Measurements from ENCODE around the gene NLRP6. TPM values are rescaled to one million over a fixed set of nuclear protein-coding genes. Genes with fewer than 3 reads are reported as not detected.

Gene NLRP6
- total RNA-seq, 2 donors from 2014 or later = 0.18 to 2.7 TPM

- no peak for TF ChIP-seq CTCF (IDR thresholded peaks at IDR 0.05)
- no peak for TF ChIP-seq POLR2AphosphoS5 (IDR thresholded peaks at IDR 0.05)
- TF ChIP-seq POLR2A (IDR thresholded peaks at IDR 0.05) = no peak
- Histone ChIP-seq H3K4me3 (no peak overlapping the region), H3K36me3 (no peaks in the 10 kb centered on the region), H3K27me3 (replicated peaks; ENCODE audit: insufficient read depth) (no peaks in the 10 kb centered on the region), H3K27ac (no peak overlapping the region), H3K4me1 (replicated peaks) (no peaks in the 10 kb centered on the region), H3K9me3 (no peaks in the 10 kb centered on the region)
- no peak for DNase-seq (ENCODE audit: low spot score)
- intact Hi-C loops (cut with DNase I) = no loop called here
- 84% methylated on average over 13 of the region's 13 CpGs for WGBS
Observed at GRCh38 chr11:290621-291231, 12.5 kb downstream of the NLRP6 start.

GRCh38 chr11:291281-292210 is 13.3 kb downstream of the NLRP6 start:
- Histone ChIP-seq H3K27me3 (replicated peaks; ENCODE audit: insufficient read depth) (no peaks in the 10 kb centered on the region), H3K36me3 (no peaks in the 10 kb centered on the region), H3K4me1 (replicated peaks) (no peaks in the 10 kb centered on the region), H3K27ac (no peak overlapping the region), H3K9me3 (no peaks in the 10 kb centered on the region), H3K4me3 (no peak overlapping the region)
- DNase-seq (ENCODE audit: low spot score) = no peak
- intact Hi-C loops (cut with DNase I) = no loop called here
- 87% methylated on average over 43 of the region's 44 CpGs for WGBS
- TF ChIP-seq CTCF (IDR thresholded peaks at IDR 0.05) (no peak), POLR2A (IDR thresholded peaks at IDR 0.05) (no peak), POLR2AphosphoS5 (IDR thresholded peaks at IDR 0.05) (no peak)

GRCh38 chr11:292211-293121 is 14.3 kb downstream of the NLRP6 start:
- 90% methylated on average over 23 of the region's 29 CpGs for WGBS
- Histone ChIP-seq H3K36me3 (no peaks in the 10 kb centered on the region), H3K9me3 (no peaks in the 10 kb centered on the region), H3K4me3 (no peak overlapping the region), H3K27me3 (replicated peaks; ENCODE audit: insufficient read depth) (no peaks in the 10 kb centered on the region), H3K4me1 (replicated peaks) (no peaks in the 10 kb centered on the region), H3K27ac (no peak overlapping the region)
- no peak for TF ChIP-seq CTCF (IDR thresholded peaks at IDR 0.05)
- TF ChIP-seq POLR2AphosphoS5 (IDR thresholded peaks at IDR 0.05) = no peak
- TF ChIP-seq POLR2A (IDR thresholded peaks at IDR 0.05) = no peak
- intact Hi-C loops (cut with DNase I) = no loop called here
- no peak for DNase-seq (ENCODE audit: low spot score)

- no peak for TF ChIP-seq CTCF (IDR thresholded peaks at IDR 0.05)
- no peak for TF ChIP-seq POLR2A (IDR thresholded peaks at IDR 0.05)
- no peak for TF ChIP-seq POLR2AphosphoS5 (IDR thresholded peaks at IDR 0.05)
- WGBS = 87% methylated on average over 15 of the region's 18 CpGs
- DNase-seq (ENCODE audit: low spot score) = no peak
Observed at GRCh38 chr11:293271-293851, 15.2 kb downstream of the NLRP6 start.

More at GRCh38 chr11:293271-293851, 15.2 kb downstream of the NLRP6 start:
- H3K36me3 ChIP-seq = no peaks in the 10 kb centered on the region
- H3K4me1 ChIP-seq (replicated peaks) = no peaks in the 10 kb centered on the region
- no peak overlapping the region for H3K4me3 ChIP-seq
- no peaks in the 10 kb centered on the region for H3K27me3 ChIP-seq (replicated peaks; ENCODE audit: insufficient read depth)
- no peak overlapping the region for H3K27ac ChIP-seq
- no peaks in the 10 kb centered on the region for H3K9me3 ChIP-seq
- intact Hi-C loops (cut with DNase I) = no loop called here
